NCI-H2227 treated with DMSO at 0.1 percent for 48 hours (cell line): ENCODE measurements around the gene GNLY.
"Not testable (repeated sequence)": the region's sequence is repeated elsewhere in the genome, so short reads cannot be mapped to it uniquely, and the experiment has no call there.

Experiments used
- DNase-seq: peaks from one replicate; lab custom pipeline; 2025; lab: John Stamatoyannopoulos, UW

Gene GNLY

DNA sequence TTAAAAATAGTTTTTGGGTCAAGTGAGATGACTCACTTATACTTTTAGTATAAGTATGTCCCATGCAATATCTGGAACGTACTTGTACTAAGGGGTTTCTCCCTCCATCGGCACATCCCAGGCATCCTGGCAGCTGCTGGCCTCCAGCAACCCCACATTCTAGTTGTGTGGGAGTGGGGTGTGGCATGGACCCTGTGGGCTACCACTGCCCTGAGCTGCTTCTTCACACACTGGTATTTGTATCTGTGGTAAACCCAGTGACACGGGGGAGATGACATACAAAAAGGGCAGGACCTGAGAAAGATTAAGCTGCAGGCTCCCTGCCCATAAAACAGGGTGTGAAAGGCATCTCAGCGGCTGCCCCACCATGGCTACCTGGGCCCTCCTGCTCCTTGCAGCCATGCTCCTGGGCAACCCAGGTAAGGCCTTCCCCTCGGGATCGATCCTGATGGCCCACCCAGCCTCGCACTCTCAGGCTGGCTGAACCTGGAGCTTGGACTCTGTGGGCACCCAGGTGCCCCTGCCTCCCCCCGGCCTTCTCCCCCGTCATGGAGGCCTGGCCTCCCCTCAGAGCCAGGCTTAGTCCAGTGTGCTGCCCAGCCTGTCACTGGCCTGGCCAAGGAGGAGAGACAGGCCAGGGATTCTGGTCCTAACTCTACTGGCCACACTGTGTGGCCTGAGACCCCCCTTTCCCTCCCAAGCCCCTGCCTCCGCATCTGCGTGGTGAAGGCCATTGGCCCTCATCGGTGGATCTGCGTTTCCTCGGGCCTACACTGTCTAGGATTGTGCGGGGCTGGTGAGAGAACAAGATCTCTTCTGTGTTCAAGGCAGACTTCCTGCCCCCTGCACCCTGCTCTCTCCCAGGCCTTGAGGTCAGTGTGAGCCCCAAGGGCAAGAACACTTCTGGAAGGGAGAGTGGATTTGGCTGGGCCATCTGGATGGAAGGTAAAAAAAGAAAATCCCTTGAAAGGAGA lies at the start of gene GNLY:
GNLY (plus strand) TSS at position 307 of the 974 bp plus-strand sequence; CDS start at position 368, 61 bp downstream.
- no peak for DNase-seq

DNA sequence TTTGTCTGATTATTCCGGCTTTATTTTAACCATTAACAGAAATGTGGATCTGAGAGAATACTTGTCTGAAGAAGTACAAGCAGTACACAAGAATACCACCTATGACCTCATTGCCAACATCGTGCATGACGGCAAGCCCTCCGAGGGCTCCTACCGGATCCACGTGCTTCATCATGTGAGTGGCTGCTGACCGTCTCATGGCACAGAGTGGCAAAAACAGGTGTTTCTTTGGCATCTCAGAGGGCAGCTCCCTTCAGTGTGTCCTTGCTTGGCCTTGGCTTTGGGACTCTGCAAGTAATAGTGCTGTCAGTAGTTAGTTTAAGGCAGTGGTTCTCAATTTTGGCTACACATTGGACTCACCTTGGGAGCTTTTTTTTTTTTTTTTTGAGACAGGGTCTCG lies 49.2 kb upstream of the GNLY start:
- DNase-seq, result no peak

DNA sequence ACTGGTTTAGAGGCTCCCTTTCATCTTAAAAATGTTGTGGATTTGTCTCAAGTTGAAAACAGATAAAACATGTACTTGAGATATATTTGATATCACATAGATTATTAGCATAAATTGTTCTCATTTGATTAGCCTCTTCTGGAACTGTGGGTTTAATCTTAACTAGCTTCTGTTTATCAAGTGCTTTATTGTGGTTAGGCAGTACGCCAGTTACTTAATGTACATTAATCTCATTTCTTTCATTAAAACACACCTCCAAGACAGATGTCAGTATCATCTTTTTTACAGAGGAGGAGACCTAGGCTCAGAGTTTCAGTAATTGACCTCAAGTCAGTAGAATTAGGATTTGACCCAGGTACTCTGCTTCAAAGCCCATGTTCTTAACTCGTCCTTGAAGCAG lies 48.0 kb upstream of the GNLY start:
- no peak for DNase-seq

DNA sequence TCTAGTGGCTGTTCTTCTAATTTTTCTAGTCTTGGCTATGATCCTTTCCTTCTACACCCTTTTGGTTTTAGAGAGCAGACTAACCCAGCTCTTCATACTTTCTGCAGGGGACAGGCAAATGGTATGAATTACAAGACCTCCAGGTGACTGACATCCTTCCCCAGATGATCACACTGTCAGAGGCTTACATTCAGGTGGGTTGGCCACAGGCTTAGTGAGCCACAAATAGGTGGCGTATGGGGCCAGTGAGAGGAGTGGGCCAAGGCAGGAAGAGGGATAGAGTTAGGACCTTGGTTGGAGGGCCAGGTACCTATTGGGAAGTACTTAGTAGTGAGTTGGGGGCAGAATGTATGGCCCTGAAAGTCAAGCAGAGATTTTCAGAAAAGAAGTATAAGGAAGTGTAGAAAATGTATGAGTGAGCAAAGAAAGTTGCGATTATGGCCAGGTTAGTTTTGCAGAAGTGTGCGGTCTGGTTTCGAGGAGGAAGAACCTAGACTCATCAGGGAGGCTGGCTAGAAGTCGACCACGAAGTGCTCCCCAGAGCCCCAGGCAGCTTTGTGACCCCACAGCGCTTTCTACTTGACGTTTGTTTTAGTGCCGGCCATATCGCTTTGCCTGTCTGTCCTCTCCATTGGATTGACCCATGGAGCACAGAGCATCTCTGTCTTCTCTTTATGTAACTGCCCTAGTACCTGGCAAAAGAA lies 46.2 kb upstream of the GNLY start:
- no peak for DNase-seq

DNA sequence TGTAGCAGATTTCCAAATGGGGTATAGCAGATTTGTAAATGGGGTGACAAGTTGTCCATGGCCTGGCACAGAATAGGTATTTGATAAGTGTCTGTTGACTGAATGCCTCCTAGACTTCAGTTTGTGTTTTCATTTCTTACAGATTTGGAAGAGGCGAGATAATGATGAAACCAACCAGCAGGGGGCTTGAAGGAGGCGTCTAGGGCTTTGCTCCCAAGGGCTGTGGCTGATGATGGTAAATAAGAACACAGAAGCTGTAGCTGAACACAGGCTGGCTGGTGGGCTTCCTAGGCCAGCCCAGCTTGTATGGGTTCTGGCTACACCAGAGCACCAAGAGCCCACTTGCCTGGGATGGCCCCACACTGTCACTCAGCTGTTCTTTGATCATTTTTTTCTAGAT lies 45.5 kb upstream of the GNLY start:
- DNase-seq, result no peak

DNA sequence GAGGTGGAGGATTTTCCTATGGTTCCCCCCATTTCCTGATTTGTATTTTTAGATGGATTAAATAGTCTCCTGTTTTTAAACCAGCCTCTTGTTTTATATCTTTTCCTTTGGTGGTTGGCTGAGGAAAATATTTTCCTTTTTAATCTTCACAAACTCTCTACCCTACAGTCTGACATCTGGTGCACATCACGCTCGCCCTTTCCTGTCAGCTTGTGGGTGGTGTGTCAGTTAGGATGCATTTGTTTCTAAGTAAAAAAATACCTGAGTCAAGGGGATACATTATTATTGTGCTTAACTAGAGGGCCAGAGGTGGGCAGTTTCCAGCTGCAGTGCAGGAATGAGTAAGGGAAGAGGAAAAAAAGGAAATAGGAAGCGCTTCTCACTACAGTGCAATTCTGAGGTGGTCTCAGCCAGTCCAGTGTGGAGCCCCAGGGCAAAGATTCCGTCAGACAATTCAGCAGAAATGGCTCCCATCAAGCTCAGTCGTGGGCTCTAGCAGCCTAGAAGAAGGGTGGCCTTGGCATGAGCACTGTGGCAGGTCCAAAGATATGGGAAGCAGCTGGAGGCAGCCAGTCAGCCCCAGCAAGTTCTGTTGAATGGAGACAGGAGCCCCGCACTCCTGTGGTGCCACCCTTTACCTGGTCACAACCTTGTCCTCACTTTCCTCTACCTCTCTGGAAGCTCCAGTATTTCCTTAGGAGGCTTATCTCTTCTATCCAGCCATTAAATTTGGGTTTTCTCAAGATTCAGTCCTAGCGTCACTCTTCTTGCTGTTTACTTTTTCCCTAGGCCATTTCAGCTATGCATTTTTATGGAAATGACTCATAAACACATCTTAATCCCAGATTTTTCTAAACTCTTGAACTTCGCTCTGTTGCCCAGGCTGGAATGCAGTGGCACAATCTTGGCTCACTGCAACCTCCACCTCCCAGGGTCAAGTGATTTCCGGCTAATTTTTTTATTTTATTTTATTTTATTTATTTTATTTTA lies 44.7 kb upstream of the GNLY start:
- no peak for DNase-seq

DNA sequence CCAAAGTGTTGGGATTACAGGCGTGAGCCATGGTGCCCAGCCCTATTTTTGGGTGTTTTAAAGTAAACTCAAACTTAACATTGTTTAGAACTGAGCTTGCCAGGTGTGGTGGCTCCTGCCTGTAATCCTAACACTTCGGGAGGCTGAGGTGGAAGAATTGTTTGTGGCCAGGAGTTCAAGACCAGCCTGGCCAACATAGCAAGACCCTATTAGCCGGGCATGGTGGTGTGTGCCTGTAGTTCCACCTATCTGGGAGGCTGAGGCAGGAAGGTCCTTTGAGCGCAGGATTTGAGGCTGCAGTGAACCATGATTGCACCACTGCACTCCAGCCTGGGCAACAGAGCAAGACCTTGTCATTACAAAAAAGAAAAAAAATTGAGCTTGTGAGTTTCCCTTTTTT lies 43.7 kb upstream of the GNLY start:
- no peak for DNase-seq

DNA sequence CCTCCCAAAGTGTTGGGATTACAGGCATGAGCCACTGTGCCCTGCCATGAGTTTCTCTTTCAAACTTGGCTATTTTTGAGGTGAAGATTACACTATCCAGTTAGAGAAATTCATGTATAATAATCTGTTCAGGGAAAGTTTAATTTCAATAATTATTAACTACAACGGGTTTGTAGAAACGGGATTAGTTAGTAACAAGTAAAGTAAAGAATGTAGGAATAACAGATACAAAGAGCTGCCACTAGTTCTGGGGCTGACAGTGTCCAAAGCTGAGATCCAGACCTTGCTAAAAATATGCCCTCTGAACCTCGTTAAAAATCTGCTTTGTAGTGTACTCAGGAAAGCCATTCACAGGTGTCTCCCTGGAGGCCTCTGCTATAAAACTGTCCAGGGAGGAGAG lies 43.1 kb upstream of the GNLY start:
- no peak for DNase-seq

DNA sequence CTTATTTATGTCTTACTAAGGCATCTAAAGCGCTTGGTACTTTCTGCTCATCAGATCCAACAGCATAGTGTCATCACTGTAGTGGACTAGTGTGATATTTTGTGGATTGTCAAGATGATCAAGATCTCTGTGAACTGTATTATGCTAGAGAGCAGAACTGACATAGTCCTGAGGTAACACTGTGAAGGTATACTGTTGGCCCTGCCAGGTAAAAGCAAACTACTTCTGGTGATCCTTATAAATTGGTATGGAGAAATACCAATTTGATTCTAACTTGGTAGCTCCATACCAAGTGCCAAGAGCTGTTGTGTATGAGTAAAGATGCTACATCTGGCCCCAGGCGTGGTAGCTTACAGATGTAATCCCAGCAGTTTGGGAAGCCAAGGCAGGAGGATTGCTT lies 42.1 kb upstream of the GNLY start:
- DNase-seq, result no peak

DNA sequence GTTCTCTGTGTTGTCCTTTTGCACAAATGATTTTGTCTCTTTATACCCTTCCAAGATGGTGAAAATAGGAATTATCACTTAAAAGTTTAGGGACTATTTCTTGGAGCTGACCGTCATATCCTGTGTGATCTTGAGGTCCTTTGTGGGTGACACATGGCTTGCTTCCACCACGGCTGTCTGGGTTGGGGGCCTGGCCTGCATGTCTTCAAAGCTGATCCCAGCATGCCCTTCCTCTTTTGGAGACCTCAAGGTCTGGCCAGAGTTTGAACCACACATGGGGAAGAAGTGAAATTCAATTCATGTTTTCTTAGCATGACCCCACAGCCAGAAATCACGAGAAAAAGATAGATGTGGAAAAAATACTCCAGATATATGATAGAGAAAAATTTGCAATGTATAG lies 40.2 kb upstream of the GNLY start:
- no peak for DNase-seq

DNA sequence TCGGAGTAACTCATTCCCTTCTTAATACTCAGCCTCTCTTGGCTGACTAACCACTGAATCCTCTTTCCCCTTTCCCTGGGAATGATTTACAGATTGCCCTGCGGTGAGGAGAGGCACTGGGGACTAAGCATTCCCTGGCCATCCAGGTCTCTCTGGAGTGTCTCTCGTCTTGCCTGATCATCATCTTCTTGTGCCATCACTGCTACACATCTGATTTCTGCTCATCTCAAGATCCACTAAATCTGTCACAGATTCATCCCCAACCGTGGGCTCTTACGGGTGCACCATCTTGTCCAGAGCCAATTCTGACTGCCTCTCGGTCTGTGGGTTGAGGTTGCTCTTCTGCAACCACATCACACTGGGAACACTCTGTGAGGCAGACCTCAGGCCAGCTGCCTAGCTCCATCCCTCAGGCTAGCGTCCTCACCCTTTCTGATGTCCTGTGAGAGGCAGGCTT lies 38.2 kb upstream of the GNLY start:
- no peak for DNase-seq

DNA sequence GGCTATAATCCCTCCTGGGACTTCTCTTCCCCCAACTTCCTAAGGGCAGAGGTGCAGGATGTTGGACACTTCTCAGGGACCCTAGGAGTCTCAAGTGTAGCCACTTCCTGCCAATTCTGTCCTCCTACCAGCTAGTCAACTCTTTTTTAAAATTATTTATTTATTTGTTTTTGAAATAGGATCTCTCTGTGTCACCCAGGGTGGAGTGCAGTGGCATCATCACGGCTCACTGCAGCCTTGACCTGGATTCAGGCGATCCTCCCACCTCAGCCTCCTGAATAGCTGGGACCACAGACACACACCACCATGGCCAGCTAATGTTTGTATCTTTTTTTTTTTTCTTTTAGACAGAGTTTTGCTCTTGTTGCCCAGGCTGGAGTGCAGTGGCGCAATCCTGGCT lies 37.7 kb upstream of the GNLY start:
- DNase-seq, result no peak

DNA sequence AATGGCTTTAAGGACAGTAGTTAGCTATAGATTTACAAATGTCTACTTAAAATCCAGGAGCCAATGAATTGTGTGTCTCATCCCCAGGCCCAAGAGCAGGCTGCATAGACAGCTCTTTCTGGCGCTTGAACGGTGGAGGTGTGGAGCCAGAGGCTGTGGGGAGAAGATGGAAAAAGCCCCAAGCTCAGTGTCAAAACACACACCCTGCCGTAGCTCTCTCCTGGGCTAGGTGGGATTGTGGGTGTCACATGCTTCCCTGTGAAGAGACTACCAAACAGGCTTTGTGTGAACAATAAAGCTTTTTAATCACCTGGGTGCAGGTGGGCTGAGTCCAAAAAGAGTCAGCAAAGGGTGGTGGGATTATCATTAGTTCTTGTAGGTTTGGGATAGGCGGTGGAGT lies 36.8 kb upstream of the GNLY start:
- DNase-seq, result not testable (repeated sequence)

DNA sequence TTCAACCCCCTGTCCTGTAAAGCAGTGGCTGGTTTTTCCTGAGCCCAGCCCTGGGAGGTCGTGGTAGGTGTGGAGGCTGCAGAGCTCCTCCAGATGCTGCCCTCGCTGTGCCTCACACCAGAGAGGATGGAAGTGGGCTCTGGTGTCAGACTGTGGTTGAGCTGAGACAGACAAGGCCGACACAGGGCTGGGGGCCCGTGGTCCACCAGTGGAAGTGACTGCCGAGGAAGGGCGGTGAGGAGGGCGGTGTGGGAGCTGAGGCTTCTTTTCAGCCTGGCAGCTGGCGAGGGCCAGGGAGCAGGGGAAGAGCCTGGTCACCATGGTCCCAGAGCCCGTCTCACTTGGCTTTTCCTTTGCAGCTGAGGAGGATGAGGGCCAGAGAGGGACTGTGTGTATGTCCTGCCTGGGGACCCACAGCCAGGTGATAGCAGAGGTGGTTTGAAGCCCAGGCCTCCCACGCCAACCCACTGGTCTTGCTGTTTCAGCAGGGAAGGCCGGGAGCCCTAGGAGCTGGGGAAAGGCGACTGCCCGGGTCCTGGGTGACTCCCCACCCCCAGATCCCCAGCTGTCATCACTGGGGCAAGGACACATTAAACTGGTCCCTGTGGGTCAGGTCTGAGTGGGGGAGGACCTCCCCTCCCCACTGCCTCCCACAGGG lies 34.7 kb upstream of the GNLY start:
- no peak for DNase-seq

DNA sequence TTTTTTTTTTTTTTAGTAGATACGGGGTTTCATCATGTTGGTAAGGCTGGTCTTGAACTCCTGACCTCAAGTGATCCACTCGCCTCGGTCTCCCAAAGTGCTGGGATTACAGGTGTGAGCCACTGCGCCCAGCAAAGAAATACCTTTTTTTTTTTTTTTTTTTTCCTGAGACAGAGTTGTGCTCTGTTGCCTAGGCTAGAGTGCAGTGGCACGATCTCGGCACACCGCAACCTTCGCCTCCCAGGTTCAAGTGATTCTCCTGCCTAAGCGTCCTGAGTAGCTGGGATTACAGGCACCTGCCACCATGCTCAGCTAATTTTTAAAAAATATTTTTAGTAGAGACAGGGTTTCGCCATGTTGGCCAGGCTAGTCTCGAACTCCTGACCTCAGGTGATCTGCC lies 33.9 kb upstream of the GNLY start:
- not testable (repeated sequence) for DNase-seq

DNA sequence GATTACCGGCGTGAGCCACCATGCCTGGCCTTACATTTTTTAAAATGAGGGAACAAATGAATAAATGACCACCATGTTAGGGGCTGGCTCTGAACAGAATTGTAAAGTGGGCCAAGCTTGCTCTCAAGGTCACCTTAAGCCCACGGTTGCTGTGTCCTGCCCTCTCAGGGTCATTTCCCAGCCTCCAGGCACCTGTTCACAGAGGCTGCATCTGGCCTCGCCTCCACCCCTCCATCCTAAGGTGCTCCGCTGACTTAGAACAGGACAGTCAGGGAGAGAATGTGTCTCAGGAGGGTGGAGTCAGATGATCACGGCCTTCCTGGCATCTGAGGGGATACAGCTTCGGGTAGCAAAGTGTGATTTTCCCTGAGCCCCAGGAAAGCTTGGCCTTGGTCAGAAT lies 33.4 kb upstream of the GNLY start:
- no peak for DNase-seq

DNA sequence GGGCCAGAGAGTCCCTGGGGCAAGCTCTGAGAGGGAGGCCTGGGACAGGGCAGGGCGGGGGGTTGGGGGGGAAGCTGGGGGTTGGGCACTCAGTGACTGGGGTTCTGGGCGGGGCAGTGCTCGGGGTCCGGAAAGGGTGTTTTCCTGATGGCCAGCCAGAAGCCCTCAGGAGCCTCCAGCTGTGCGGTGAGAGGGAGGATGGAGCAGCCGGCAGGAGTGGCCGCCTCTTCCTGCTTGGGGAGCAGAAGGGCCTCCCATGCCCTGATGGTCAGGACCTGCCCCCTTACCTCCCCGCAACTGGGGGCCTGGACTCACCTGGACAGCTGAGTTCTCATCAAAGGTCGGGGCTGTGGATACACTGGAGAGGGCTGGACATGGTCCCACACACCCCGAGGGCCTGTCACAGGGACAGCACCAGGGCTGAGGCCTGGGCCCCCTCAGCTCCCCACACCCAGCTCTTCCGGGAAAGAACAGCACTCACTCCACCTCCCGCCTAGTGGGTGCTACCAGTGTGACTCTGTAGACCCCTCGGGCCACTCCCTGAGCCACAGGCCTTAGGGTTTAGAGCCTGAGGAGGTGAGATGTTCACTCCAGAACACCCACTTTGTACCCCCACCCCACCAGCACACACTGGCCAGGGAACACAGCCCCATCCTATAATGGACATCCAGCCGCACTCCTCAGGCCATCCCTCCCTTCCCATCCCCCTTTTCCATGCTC lies 32.9 kb upstream of the GNLY start:
- DNase-seq, result no peak

DNA sequence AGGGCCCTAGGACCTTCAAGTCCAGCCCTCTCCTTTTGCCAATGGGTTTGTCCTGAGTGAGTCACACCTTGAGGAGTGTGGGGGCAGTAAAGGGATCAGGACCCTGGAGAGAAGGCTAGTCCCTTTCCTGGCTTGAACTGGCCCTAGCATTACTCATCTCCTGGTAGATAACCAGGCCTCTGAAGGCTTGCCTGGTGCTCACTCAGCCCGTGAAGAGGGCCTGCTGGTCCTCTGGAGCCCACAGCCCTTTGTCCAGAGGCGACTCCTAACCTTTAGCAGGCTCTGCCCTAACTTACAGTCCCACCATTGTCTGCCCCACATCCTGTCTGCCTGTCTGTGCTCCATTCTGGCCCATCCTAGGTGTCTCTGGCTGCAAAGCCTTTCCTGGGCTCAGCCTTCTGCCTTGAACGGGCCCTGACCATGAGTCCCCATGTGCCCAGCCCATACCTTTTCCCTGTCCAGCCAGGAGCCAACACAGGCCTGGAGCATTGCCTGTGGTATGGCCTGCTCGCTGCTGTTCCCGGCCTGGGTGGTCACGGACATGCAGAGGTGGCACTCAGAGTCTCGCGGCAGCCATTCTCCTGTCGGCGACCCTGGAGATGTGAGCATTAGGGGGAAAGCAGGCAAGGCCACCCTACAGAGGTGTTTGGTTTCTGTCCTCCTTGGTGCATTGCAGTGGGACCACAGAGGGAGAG lies 31.1 kb upstream of the GNLY start:
- no peak for DNase-seq

DNA sequence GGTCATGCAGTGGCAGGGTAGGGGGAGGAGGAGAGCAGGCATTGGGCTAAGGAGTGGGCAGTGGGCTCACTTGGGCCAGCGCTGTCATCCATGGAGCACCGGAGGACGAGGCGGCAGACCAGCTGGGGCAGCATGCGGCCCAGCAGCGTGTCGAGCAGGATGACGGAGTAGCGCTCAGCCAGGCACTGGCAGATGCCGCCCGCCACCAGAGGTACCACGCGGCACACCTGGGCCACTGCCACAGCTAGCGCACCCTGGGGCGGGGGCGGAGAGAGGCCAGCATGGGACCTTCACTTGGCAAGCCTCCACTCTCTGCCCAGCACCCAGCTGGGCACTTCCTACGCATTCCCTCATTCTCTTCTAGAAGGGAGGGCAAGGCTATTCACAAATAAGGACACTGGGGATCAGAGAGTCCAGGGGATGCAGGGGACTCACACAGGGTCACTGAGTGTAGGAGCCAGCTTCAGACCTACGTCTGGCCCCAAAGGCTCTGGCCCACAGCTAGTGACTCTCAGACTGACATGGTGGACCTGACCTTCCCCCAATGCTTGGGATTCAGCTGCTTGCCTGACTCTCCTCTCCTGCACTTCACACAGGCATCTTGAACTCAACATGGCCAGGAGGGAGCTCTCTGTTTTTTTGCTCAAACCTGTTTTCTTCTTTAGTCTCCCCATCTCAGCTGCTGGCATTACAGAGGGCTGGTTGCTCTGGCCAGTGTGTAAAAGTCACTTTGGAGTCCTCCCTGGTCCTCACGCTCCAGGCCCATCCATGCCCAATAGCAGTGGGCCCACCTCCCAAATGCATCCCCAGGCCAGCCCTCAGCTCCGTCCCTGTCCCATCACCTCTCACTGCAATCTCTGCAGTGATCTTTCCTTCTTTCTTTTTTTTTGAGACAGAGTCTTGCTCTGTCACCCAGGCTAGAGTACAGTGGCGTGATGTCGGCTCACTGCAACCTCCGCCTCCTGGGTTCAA lies 30.3 kb upstream of the GNLY start:
- DNase-seq, result no peak
